ENCODE results near the gene DUSP6.

DUSP6 gene

DNA sequence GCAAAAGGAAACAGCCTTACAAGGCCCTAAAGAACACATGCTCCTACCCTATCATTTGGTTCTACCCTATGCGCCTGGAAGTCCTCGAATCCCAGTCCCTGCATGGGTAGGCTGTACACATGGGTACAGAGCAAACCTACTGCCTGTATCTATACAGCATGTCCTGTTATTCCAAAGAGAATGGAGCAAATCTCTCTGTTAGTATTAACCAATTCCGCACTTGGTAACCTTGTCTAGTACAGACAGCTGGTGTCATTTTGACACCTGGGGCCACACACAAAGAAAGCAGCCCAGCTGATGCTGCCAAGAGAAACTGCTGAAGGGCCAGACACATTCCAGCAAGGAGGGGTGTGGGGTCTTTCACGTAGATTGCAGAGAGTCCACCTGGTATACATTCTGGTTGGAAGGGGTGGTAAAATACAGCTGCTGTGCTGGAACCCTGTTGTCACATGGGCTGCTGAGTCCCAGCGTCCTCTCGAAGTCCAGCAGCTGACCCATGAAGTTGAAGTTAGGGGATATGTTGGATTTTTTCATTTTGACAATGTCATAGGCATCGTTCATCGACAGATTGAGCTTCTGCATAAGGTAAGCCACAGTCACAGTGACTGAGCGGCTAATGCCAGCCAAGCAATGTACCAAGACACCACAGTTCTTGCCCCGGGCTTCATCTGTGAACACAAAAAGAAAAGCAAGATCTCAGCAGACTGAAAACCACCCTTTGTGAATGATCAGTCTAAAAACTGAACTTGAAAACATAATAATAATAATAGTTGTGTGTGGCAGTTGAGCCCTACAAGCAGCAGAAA, 3.2 kb downstream of the DUSP6 start:
- TF ChIP-seq, protein P1, sequence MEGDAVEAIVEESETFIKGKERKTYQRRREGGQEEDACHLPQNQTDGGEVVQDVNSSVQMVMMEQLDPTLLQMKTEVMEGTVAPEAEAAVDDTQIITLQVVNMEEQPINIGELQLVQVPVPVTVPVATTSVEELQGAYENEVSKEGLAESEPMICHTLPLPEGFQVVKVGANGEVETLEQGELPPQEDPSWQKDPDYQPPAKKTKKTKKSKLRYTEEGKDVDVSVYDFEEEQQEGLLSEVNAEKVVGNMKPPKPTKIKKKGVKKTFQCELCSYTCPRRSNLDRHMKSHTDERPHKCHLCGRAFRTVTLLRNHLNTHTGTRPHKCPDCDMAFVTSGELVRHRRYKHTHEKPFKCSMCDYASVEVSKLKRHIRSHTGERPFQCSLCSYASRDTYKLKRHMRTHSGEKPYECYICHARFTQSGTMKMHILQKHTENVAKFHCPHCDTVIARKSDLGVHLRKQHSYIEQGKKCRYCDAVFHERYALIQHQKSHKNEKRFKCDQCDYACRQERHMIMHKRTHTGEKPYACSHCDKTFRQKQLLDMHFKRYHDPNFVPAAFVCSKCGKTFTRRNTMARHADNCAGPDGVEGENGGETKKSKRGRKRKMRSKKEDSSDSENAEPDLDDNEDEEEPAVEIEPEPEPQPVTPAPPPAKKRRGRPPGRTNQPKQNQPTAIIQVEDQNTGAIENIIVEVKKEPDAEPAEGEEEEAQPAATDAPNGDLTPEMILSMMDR (IDR thresholded peaks at IDR 0.05; ENCODE audit: borderline replicate concordance, control extremely low read depth, extremely low read depth, insufficient read depth, missing control alignments) = no peak
- in situ Hi-C loops (cut with MboI; ENCODE audit: low sequenced_read_pairs, unreplicated experiment) = no loop called here
- no peak for DNase-seq (ENCODE audit: low spot score)

DNA sequence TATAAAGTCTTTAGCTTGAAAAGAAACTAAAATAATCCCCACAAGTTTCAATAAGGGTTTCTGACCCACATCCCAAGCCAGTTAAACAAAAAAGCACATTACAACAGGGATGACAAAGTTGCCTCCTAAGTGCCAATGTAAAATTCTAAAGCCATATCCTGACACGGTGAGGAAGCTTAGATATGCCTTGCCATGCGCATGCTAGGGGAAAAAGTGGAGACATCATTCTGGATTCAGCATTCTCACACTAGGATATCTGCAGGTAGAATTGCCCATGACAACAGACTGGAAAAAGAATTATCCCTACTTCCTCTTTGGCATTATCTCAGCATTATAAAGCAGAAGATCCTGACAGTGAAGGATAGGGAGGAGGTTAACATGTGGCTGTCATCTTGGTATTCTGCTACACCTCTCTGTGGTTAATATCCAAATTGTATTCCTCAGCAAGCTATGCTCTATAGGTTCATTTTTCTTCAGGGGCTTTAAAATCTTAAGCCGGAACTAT, 4.9 kb downstream of the DUSP6 start:
- DNase-seq (ENCODE audit: low spot score) = no peak
- in situ Hi-C loops (cut with MboI; ENCODE audit: low sequenced_read_pairs, unreplicated experiment) = no loop called here
- TF ChIP-seq, protein P1 (IDR thresholded peaks at IDR 0.05; ENCODE audit: borderline replicate concordance, control extremely low read depth, extremely low read depth, insufficient read depth, missing control alignments) = no peak

DNA sequence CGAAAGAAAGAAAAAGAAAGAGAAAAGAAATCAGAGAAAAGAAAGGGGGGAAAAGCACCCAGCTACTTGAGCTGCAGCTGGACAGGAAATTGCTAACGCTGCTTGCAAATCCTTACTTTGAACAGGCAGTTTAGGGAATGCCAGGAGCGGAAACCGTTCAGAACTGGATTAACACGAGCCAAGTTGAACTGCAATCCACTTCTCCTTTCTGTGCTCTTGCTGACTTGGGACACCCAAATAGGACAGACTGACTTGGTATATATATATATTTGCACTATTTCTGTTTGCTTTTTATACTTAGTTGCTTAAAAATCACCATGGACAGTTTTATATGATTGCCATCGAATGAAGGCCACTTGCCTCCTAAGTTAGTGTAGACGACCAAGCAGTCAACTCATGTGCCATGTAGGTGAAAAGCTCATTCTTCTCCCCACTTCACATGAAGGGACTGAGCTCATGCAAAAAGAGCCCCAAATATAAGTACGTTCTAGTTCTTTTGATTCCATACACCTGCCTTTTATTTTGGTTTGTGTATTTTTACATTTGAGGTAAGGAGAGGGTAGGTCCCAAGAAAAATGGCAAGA, 5.5 kb downstream of the DUSP6 start:
- TF ChIP-seq, protein P1 (IDR thresholded peaks at IDR 0.05; ENCODE audit: borderline replicate concordance, control extremely low read depth, extremely low read depth, insufficient read depth, missing control alignments) = no peak
- DNase-seq (ENCODE audit: low spot score) = no peak
- in situ Hi-C loops (cut with MboI; ENCODE audit: low sequenced_read_pairs, unreplicated experiment) = no loop called here

DNA sequence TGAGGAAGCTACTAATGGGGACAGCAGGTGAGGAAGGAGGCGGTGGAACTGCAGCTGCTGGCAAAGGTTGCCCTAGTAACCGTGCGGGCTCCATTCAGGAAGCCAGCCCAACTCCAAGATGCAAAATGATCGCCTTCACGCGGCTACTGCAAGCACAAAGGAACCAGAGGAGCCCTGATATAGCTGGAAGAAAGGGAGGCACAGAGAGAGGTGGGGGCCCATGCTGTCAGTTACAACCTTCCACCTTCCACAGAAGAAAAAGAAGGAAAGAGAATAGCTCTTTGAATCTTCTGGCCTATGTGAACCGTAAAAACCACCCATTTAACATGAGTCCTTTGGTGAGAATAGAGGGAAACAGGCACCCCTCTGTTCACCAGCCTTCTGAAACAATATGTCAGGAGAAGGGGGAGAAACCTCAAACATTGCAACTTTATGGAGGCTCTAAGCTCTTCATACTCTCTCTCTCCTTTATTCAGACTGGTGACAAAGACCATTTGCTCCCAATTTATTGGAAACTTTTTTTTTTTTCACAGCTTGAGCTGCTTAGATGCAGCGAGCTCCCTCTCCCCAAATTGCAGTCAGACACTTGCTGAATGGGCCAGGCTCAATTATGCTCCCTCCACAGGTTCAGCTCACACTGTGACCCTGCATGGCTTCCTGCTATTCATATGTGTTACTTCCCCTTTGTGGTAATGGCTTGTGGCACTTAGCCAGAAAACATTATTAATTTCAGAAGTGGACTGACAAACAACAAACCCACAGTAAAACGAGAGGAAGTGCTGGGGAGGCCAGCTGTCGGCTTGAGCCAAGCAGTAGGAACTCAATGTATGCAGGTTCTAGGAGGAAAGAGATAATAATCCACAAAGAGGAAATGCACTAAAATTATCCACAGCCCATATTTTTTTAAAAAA, 6.2 kb downstream of the DUSP6 start:
- peak; percentile 75 for DNase-seq (ENCODE audit: low spot score)
- TF ChIP-seq, protein P1 (IDR thresholded peaks at IDR 0.05; ENCODE audit: borderline replicate concordance, control extremely low read depth, extremely low read depth, insufficient read depth, missing control alignments) = no peak
- in situ Hi-C loops (cut with MboI; ENCODE audit: low sequenced_read_pairs, unreplicated experiment) = no loop called here

DNA sequence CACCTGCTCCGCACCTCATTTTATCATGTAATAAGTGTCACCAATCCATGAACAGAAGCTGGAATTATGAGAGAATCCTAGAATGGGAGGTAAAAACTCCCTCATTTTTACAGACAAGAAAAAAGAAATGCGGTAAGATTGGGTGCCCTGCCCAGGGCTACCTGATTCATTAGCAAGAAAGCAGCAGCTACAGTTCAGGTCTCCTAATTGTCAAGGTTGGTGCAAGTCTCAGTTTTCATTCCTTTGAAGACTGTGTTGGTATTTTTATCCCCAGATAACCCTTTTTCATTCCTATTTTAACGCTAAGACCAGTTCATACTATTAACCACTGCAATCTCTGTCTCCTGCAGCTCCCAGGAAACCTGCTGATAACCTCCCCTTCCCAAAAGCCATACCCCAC, 6.9 kb downstream of the DUSP6 start:
- TF ChIP-seq, protein P1 (IDR thresholded peaks at IDR 0.05; ENCODE audit: borderline replicate concordance, control extremely low read depth, extremely low read depth, insufficient read depth, missing control alignments) = no peak
- in situ Hi-C loops (cut with MboI; ENCODE audit: low sequenced_read_pairs, unreplicated experiment) = no loop called here
- DNase-seq (ENCODE audit: low spot score) = no peak

DNA sequence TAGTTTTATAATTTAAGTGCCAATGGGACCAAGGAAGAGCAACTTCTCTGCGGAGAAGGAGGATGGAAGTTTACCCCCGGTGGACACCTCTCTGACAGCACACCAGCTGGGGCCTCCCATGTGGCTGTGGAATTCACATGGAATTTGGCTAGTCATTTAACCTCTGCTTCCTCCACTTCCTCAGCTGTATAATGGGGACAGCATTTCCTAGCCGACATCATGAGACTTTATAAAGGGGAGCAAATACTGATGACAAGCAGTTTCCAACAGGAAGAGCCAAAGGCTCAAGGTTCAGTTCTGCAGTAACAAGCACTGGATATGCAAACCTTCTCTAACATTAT, 7.5 kb downstream of the DUSP6 start:
- DNase-seq (ENCODE audit: low spot score) = no peak
- in situ Hi-C loops (cut with MboI; ENCODE audit: low sequenced_read_pairs, unreplicated experiment) = no loop called here
- TF ChIP-seq, protein P1 (IDR thresholded peaks at IDR 0.05; ENCODE audit: borderline replicate concordance, control extremely low read depth, extremely low read depth, insufficient read depth, missing control alignments) = no peak

Data from GM13976 (cell line).